CMK (cell line): ENCODE data around the gene GLI3.

Source experiments
- DNase-seq: peaks from one replicate; pipeline ENCODE4 v3.0.0-alpha.2; 2010; ENCODE audit warnings: low read depth

GLI3 gene

DNA sequence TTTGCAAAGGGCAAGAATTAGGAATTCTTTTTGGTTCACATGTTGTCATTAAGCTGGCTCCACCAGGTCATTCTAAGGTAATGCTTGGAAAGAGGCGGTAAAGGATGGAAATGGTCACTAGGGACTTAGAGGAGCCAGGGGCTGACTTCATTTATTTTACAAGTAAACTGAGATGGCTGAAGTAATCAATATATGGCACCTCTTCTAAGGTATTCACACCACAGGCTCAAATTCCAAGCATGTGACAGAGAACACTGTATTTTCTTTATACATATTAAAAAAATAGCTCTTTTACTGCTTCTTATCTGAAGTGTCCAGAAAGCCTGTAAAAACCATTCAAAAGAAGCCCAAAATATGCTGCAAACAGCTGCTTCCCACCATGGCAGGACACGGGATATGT lies 239.0 kb downstream of the GLI3 start:
- DNase-seq: no peak

DNA sequence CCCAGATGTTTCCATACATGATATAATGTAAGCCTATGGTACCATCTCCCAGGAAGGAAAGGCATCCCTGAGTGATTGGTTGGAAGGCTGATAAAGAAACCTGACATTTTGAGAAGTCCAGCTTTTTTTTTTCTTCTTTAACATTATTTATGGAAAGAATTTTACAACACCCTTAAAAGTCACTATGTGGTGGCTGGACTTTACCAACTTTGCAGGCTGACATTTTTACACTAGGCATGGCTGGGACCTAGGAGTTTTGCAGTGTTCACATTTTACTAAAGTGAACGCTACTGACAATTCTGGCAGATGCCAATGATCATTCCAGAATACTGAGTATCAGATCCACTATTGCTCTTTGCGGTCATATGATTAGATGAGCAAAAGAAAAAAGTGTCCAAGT lies 239.9 kb downstream of the GLI3 start:
- no peak for DNase-seq

DNA sequence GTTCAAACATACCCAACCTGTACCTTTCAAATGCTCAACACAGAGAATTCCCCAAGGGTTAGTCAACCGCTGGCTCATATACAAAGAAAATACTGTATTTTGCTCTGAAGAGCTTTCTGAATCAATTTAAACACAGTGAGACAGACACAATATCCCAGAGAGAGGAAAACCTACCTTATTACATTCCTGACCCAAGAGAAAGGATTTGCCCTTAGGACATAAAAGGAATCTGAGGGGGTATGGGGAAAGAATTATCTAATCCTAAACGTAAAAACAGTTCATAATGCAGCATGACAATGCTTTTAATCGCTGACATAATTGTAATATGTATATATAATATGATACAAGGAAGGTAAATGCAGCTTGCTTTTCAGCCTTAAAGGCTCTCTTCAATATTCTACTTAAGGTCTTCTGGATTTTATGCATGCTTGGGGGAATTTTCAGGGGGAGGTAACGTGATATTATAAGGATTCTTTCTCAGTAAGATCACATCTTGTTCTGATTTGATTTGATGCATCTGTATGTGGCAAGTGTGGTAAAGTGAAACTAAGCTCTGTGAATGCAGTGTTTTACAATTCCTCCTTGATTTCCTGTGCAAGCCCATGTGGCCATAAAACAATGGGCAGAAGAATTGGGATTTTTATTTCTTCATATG lies 240.5 kb downstream of the GLI3 start:
- no peak for DNase-seq

DNA sequence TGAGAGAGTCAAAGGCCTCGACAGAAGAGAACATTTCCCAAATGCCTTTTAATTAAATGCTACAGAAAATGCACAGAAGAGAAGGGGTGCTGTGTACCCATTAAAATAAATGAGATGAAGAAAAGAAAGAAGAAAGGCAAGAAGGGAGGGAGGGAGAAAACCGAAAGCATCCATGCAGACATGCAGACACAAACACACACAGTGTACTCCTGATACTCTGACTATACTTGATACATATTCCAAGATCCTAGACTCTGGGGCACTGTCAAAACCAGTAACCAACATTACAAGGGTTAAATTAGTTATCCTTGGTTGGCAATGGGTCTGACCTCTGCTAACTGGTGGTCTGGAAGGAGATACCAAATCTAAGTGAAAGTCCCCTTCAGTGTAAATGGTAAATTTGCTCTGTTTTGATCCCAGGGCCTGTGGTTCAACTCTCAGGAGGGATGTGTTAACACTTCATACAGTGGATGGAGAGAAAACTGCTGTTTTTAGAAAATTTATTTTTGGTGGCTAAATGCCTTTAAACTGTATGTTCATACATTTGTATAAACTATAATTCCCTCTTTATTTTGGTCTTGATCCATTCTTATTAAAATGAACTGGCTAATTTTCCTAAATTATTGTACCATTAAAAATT lies 241.3 kb downstream of the GLI3 start:
- no peak for DNase-seq

DNA sequence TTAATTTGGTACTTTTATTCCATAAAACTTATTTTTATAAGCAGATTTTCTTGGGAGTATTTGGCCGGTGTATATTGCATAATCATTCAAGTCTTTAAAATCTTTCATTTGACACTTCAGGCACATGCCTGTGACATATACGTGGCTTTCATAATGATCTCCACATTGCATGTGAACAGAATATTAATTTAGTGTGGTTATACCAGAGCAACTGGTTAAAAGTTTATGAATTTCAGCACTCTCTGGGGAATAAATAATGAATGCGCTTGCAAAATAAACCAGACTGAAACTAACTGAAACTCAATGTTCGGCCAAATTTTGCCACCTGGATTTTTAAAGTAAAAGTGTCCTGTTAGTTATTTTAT lies 242.3 kb downstream of the GLI3 start:
- DNase-seq: no peak

DNA sequence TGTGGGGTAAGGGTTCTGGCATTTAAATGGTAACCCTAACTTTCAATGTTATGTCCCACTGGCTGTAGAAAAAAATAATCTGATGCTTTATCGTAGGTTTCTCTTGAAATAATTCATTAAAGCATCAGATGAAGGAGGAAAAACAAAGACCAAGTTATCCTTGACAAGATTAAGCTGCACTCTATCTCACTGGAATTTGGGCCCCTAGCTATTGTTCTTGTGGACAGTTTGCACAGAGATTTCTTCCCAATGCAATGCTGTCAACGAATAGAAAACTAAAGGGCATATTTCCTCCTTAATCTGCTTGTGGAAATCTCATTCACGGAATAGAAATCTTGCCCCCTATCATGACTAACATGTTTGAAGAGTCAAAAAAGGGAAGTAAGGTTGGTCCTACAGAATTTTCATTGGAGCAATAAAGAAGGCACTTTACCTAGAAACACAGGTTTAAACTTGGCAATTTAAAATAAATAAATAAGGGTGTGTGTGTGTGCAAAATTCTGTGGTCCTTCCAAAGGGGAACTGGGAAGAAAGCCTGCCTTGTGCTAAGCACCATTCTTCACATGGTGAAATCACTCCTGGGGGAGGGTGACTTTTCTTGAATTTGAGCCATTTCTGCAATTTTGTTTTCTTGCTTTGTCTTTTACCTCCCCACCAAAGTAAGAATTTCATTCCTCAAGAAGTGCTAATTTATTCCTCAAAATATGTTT lies 242.8 kb downstream of the GLI3 start:
- no peak for DNase-seq

DNA sequence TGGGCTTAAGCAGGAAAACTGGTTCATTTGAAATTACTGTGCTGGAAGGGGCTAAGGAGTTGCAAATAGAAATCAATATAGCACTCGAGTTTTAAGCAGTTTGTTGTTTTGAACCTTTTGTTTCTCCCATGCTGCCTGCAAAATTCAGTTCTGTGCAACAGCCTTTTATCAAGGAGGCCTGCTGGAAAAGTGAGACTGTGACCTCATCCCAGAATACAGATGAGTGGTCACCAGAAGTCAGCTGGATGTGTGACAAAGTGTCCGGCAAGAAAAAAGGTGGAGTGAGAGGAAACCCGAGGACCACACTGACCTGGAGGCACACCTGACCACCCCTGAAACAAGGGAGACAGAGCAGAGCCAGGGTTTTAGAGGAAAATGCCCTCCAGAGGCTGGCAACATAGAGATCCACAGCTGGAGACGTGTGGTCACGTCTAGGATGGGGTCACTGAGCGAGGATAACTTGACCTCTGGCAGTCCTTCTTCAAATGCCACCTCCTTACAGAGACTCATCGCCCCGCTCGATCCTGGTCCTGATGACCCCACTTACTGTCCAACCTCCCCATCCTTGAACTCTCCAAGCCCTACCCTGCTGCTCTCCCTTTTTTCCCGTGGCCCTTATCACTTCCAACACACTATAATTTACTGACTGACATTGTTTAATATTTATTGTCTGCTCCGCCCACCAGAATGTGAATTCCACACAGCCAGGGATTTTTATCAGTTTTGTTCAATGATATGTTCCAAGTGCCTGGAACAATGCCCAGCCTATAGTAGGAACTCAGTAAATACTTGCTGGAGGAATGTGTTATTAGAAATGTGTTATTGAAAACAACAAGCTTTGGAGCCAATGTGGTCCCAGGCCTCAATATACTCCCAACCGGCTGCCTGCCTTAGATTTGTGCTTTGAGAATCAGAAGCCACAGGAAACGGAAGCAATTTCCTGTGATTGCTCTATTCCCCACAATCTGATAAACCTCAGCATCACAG lies 243.8 kb downstream of the GLI3 start:
- DNase-seq: no peak

DNA sequence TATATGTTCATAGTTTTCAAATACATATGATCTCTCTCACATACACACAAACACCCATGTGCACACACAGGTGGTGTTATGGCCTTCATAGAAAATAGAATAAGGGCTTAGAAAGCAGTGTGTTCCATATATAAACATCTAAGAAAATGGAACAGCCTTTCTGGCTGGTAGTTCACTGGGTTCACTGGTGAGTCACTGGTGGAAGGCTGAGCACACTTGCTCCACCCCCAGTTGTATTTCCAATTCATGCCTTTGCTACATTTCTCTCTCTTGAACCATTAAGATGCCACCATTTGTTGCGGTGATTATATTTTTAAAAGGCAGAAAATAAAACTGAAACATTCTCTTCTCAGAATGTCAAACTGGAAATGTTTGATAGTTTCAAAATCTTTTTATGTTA lies 252.1 kb downstream of the GLI3 start:
- no peak for DNase-seq

DNA sequence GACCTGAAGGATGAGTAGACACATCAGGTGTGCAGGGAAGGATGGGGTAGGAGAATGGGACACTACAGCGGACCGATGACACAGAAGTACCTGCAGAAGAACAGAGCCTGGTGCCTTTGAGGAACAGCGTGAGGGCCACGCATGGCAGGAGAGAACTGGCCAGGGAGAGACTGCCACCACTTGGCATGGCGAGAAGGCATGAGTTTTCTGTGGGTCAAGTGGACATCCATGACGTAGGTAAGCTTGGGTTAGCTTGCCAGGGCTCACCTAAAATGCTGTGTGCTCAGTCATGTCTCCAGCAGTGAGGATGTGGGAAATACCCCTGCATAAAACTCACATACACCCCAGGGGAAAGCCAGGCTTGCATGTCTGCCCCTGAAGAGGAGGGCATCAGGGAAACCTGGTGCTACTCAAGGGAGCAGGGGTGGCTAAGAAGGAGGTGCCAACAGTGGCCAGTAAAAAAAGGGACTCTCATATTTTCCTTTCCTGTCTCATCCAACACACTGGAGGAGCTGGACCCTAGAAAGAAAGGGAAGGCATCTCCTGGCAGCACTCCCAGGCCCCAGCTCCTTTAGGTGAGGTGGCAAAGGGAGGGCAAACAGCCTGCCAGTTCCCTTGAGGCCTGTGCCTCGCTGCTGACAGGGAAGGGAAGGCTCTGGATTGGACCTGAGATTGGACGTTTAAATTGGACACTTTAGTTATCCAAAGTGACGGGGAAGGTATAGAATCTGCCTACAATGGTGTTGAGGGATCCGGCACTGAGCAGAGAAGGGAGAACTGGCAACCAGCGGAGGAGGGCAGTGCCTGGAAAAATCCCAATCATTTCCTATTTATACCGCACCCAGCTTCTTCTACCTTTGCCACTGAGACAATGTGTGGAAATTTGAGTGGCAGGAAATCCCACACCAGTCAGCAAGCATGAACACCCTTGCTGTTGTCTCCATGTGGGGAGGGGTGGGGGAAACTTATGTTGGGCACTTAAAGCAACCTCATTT lies 255.7 kb downstream of the GLI3 start:
- no peak for DNase-seq

DNA sequence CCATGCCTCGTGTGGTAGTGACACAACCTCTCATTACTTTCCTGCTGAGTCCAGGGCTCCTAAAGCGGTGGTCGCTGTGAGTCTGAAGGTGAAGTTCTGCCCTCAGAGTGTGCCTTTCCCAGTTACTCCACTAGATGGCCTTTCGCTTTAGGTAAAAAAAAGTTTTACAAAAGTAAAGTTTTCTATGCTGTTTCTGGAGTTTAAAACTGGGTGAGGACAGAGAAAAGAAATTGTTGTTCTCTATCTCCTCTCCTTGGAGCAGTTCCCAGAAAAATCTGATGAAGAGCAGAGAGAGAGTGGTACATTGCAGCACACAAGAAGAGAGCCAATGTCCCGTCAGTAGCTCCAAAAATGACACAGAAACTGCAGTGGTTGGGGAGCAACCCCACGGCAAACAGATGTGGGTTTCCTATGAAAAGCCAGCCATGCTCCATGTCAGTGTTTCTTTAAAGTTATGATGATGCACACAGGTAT lies 257.1 kb downstream of the GLI3 start:
- DNase-seq: no peak

DNA sequence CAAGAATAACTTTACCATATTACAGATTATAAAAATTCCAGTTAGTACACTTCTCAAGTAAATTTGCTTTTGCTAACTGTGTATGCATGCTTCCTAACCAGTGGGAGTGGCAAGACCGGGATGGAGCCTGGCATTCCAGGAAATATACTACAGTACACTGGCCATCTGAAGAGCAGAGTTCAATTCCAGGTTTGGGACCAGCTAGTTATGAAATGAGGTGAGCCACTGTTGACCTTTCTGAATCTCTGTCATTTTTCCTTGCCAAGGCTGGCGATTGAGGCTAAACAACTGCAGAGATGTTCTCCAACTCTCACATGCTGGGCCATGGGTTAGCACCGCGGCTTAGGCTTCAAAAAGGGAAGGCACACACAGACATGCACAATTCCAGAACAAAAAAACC lies 258.2 kb downstream of the GLI3 start:
- no peak for DNase-seq

DNA sequence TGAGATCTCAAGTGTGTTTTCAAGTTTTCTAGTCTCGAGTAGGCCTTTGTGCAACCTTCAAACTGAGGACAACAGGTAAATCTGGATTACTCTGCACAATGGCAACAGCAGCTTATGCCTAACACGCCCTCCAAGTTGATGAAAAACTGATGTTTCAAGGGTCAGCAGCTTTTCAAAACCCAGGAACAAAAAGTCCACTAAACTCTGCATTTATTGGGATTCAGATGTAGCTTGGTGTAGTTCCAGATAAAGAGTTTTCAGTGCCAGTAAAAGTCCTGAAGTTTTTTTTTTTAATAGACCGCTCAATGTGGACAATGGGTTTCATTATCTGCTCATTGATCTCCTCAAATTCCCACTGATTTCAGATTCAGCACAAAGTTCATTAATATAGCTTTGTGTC lies 259.3 kb downstream of the GLI3 start:
- no peak for DNase-seq

DNA sequence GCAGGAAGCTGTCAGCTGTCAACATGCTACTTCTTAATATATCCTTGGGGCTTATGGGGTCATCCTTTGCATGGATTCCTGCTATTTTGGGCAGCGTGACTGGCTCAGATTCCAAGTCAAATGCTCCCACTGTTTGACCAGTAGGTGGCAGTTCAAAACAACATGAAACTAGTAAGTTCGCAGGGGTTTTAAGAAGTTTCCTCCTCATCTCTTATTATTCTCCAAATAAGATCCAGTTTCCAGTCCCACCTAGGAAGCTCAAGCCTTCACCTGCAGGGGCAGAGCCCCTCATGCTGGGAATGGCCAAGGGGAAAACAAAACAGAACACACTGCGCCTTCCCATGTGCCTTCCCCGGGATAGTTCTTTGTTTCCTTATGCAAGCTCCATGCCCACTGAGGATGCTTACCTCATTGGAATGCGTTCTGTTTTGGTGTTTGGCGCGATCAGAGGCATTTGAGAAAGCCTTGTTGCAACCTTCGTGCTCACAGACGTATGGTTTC lies 259.8 kb downstream of the GLI3 start:
- no peak for DNase-seq

DNA sequence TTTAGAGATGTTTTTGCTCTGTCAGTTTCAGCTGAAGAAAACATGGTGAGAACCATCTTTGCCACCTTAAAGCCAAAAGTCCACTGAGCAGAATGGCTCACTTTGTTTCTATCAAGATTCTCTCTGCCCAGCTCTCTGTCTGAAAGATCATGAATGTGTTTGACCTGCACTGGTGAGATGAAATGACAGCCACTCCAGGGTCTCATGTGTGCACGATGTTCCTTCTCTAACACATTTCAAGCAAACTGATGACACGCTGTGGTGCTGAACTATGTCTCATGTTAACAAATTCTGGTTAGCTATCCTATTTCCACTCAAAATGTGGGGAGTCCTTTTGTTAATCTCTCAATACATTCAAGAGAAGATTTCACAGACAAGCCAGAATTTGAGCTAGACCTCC lies 260.6 kb downstream of the GLI3 start:
- DNase-seq: no peak

DNA sequence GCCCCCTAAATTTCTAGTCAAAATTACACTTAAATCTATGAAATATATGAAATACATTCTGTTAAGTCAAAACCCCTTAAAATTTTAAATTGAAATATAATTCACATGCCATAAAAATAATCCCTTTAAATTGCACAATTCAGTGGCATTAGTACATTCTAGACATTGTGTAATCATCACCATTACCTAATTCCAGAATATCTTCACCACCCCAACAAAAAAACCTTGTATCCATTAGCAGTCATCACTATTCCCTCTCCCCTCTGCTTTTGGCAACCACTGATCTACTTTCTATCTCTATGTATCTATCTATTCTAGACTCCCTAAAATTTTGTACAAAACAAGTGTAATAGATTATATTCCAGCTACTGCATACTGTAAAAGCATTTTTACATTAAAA lies 261.2 kb downstream of the GLI3 start:
- DNase-seq: no peak

DNA sequence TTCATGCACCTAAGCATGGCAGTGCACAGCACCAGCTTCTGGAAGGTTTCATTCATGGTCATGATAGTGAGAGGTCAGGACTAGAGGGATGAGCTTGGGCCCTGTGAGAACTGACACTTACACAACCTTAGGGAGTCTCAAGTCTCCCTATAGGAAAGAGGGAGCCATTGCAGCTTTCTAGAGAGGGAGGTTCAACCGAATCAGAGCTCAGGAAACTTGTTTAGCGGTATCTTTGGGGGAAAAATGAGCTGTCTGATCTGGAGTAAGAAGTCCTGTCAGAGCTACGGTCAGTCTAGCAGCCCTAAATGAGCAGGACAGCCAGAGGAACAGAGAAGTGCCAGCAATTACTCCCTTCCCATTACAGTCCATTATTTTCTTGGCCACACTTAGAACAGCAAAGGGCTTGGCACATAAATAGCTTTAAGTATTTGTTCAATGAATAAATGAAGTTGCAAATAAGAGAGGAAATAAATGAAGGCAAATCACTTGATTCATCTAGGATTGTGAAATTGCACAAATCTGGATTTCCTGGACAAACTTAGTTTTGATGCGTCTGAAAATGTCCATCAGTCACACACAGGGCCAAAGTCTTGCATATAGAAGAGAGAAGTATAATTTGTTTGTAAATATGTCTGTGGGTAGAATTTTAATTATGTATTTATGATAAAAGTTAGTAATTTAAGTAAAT lies 262.0 kb downstream of the GLI3 start:
- DNase-seq: no peak

DNA sequence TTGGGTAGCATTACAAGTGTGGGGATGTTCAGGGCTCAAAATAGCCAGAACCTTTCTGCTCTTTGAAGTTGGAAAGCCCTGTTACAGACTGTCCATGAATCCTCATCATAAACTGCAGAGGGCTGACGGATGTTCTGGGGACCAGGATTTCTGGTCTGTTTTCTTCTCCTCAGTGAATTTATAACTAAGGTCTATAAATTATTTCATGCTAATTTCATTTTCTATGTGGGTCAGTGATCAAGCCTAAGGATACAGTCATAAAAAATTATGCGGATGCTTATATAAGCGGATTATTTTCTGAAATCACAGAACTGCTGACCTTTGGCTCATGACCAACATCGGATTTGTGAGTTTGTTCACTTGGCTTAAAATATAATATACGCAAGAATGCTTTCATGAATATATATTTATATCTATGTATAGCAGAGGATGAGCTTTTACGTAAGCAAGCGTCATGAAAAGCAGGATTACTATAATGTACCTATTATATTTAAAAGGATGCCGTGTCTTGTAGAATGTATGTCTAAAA lies 263.7 kb downstream of the GLI3 start:
- no peak for DNase-seq

DNA sequence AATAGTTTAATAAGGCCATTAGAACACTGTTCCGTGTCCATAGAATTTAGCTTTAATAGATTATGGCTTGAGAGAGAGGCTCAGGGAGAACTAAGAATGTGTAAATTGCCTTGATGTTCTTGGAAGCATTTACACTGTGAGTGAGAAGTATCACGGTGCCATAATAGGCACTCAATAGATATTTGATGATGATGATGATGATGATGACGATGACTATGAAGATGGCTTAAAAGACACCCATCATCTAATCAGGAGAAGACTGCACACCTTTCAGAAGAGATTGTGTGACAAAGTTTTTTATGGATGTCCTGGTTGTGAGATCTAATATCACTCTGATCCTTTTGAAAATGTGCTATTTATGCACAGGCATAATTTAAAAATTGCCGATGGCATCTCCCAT lies 264.2 kb downstream of the GLI3 start:
- DNase-seq: no peak

DNA sequence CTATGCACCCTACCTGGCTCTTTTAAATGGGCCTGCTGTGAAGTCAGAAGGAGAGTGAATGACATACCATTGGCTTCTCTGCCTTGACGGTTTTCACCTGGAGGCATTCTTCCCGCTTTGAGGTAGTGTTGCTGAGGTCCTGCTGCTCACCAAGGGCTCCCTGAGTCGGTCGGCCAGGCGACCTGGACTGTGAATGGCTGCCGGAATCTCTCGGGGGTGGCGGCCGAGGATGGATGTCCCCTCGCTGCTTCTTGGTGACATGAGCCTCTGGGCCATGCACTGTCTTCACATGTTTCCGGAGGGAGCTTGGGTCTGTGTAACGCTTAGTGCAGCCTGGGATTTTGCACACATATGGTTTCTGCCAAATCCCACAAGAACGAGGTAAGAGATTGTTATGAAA lies 264.7 kb downstream of the GLI3 start:
- DNase-seq: no peak

DNA sequence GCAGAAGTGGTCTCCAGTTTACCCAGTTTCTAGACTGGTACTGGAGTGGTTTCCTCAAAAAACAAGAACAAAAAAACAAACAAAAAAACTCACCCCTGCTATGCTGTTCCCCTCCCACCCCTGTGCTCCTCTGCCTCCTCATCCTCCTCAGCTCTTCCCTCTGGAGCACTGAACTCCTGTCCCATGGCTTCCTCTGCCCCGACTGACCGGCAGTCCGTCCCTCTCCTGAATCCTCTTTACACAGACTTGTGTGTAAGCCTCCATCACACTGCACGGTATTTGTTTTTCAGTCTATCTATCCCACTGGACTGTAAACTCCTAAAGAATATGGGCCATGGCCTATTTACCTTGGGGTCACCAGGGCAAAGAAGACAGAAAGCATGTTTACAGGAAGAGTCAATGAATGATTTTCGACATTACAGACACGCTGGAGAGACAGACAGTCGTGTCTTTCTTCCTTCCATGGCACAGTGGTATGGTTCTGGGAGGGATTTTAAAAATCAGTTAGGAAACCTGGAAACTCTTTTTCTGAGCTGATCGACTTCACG lies 265.3 kb downstream of the GLI3 start:
- DNase-seq: no peak
